Brain microvascular endothelial cell (primary cell): Measurements from ENCODE around the gene UBQLN3.

ENCODE experiments used
- DNase-seq: peaks from one replicate; pipeline ENCODE4 v3.0.0-alpha.2; 2020
- H3K27ac ChIP-seq: fragments of 250-450 bp; sonication (Bioruptor Pico); 2 replicates; pipeline ENCODE4 v1.5.1; 2020; ENCODE audit warnings: mild to moderate bottlenecking, moderate library complexity
- H3K27me3 ChIP-seq: fragments of 250-450 bp; sonication (Bioruptor Pico); replicated peaks from 2 replicates; pipeline ENCODE4 v1.5.1; 2020; ENCODE audit warnings: mild to moderate bottlenecking
- H3K36me3 ChIP-seq: fragments of 250-450 bp; sonication (Bioruptor Pico); replicated peaks from 2 replicates; pipeline ENCODE4 v1.5.1; 2020; ENCODE audit warnings: mild to moderate bottlenecking
- H3K4me3 ChIP-seq: 2 replicates; pipeline ENCODE4 v1.5.1; 2011; ENCODE audit warnings: low read depth, mild to moderate bottlenecking, control low read depth, low read length, moderate library complexity
- in situ Hi-C: cut with HindIII; loops from 2 replicates; pipeline ENCODE4 v1.10.0; 2017; ENCODE audit warnings: low sequenced_read_pairs, low pct_ligation_motif_present
- TF ChIP-seq, protein P1 (sequence below): IDR thresholded peaks from 2 replicates; pipeline ENCODE4 v1.5.1; 2011; ENCODE audit warnings: low read depth, mild to moderate bottlenecking, moderate library complexity, low read length, control low read depth, inconsistent platforms; ENCODE audit errors: missing control alignments

The UBQLN3 gene

DNA sequence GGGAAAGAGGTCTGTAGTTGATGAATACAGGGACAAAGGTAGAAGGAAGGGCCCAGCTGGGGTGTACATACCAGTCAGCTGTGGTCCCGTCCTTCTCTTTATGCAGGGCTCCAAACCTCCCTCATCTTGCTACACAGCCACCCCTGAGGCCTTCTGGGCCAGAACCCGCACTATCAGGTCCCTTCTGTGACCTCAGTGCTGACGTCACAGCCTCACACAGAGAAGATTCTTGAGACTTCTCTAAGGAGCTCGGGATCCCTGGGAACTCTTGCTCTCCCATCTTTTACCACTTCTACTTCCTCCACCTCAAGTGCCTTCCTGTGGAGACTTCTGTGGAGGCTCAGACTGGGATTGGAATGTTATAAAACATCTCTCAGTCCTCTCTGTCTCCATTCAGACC, at the start of gene UBQLN3:
Gene UBQLN3 (minus strand): TSS at position 155 of the 400 bp plus-strand sequence. CDS start 399 bp downstream, outside the sequence.
- no peaks in the 10 kb centered on the region for H3K36me3 ChIP-seq
- H3K27me3 ChIP-seq, result no peaks in the 10 kb centered on the region
- DNase-seq, result no peak
- H3K4me3 ChIP-seq, result no peak within 1 kb of the TSS
- in situ Hi-C loops, result no loop called here
- no peak within 1 kb of the TSS for H3K27ac ChIP-seq
- TF ChIP-seq, protein P1, sequence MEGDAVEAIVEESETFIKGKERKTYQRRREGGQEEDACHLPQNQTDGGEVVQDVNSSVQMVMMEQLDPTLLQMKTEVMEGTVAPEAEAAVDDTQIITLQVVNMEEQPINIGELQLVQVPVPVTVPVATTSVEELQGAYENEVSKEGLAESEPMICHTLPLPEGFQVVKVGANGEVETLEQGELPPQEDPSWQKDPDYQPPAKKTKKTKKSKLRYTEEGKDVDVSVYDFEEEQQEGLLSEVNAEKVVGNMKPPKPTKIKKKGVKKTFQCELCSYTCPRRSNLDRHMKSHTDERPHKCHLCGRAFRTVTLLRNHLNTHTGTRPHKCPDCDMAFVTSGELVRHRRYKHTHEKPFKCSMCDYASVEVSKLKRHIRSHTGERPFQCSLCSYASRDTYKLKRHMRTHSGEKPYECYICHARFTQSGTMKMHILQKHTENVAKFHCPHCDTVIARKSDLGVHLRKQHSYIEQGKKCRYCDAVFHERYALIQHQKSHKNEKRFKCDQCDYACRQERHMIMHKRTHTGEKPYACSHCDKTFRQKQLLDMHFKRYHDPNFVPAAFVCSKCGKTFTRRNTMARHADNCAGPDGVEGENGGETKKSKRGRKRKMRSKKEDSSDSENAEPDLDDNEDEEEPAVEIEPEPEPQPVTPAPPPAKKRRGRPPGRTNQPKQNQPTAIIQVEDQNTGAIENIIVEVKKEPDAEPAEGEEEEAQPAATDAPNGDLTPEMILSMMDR, result no peak

DNA sequence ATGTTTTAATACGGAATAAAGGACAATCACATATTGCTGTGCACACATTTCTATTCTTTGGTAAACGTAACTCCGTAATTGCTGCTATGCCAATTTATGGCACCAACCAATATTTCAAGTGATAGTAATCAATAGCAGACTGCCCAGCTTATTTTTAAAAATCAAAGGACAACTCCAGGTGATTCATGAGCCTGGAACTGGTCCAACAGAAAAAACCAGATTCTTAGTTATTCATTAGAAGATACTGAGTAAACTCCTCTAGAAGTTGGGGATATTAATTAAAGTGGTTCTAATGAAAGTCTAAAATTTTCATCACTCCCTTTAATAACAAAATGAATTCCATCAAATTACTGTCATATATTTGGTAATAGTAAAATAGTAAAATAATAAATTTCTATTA, 48.0 kb upstream of the UBQLN3 start:
- TF ChIP-seq, protein P1, result no peak
- H3K27me3 ChIP-seq, result no peaks in the 10 kb centered on the region
- no peak overlapping the region for H3K4me3 ChIP-seq
- in situ Hi-C loops, result no loop called here
- DNase-seq, result no peak
- no peaks in the 10 kb centered on the region for H3K36me3 ChIP-seq
- H3K27ac ChIP-seq, result no peak overlapping the region

DNA sequence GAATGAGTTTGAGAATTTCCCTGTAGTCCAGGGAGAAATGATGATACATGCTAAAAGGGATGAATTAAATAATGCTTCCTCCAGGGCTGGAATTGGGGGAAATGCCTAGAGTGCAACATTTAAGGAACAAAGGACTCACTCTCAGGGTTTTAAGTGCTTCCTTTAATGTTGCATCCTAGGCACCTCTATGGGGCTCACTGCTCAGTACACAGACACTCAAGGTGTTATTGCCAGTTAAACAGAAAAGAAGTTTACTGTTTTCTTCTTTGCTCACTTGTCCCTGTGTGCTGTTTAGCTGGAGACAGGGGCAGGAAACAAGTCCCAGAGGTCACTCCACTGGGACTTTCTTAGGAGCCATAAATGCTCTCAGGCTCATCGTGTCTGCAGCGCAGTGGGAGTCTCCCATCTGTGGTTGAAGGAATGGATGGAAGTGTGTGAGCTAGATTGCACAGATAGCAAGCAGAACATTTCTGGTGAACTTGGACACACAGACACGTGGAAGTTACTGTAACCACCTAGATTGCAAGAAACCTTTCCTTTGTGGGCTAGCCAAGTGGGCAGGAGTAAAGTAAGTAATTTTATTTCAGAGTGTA, 46.9 kb upstream of the UBQLN3 start:
- no peak overlapping the region for H3K27ac ChIP-seq
- H3K4me3 ChIP-seq, result no peak overlapping the region
- DNase-seq, result no peak
- TF ChIP-seq, protein P1, result no peak
- no peaks in the 10 kb centered on the region for H3K27me3 ChIP-seq
- no peaks in the 10 kb centered on the region for H3K36me3 ChIP-seq
- in situ Hi-C loops, result no loop called here

DNA sequence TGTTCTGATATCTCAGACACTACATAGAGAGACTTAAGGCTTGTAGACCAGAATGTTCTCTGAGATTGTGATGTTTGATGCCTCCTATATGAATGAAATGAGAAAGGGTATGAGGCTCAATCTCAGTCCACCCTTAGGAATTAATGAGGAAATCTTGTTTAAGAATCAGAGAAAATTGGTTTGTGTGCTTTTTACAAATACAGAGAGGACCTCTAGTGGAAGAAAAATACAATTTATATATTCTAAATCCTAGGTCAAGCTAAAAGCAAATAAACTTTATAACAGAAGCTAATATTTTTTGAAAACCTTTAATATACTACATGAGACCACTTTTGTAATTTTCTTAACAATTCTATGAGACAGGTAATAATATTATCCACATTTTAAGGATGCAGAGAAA, 43.6 kb upstream of the UBQLN3 start:
- H3K27me3 ChIP-seq, result no peaks in the 10 kb centered on the region
- in situ Hi-C loops, result no loop called here
- no peak overlapping the region for H3K27ac ChIP-seq
- no peak for DNase-seq
- H3K4me3 ChIP-seq, result no peak overlapping the region
- H3K36me3 ChIP-seq, result no peaks in the 10 kb centered on the region
- TF ChIP-seq, protein P1, result no peak

DNA sequence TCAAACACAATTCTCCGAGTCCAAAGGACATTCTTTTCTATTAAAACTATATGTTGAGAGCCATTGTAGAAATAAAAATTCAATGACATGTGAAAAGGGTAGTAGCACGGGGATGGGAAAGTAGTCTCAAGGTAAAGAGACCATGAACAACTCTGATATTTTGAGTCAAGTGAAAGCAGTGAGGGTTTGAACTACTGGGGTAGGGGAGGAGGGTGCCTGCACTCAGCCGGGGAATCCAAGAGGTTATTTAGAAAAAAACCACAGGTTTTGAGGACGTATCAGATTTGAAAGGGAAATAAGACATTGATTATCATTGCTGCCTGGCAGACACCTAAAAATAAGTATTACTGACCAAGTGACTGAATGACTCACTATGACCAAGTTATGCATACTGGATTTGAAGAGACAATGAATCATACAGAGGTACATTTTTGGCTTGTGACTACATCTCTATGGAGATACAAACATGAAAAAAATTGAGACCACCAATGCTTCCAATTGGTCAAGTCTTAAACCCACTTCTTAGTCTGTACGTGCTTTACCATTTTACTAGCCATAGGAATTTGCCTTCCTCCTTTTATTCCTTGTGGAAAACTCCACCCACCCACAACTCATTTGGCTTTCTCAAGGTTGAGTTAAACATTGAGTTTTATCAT, 40.8 kb upstream of the UBQLN3 start:
- no peaks in the 10 kb centered on the region for H3K27me3 ChIP-seq
- H3K4me3 ChIP-seq, result no peak overlapping the region
- H3K27ac ChIP-seq, result peak overlapping the region; percentile 13
- in situ Hi-C loops, result no loop called here
- peak; percentile 29 for DNase-seq
- no peaks in the 10 kb centered on the region for H3K36me3 ChIP-seq
- TF ChIP-seq, protein P1, result no peak
